ENCODE results near the gene CTNNA3.

DNA sequence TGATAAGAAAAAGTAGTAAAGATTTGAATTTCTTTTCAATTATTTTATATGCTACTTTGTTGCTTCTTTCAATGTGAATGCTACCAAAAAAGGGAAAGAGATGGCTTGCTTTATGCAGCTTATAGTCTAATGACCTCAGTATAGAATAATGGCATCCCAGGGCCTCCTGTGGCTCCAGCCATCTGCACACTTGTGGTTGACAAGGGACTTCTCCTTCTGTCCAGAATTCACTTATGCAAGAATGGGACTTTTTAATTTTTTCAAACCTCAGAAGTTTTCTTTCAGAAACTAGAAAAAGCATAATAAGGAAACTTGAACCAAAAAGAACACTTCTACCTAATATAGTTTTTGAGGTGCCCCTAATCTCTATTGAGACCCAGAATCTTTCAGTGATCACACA is 310.9 kb downstream of the CTNNA3 start:
- TF ChIP-seq, protein P1, sequence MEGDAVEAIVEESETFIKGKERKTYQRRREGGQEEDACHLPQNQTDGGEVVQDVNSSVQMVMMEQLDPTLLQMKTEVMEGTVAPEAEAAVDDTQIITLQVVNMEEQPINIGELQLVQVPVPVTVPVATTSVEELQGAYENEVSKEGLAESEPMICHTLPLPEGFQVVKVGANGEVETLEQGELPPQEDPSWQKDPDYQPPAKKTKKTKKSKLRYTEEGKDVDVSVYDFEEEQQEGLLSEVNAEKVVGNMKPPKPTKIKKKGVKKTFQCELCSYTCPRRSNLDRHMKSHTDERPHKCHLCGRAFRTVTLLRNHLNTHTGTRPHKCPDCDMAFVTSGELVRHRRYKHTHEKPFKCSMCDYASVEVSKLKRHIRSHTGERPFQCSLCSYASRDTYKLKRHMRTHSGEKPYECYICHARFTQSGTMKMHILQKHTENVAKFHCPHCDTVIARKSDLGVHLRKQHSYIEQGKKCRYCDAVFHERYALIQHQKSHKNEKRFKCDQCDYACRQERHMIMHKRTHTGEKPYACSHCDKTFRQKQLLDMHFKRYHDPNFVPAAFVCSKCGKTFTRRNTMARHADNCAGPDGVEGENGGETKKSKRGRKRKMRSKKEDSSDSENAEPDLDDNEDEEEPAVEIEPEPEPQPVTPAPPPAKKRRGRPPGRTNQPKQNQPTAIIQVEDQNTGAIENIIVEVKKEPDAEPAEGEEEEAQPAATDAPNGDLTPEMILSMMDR (IDR thresholded peaks at IDR 0.05; ENCODE audit: low read depth, low read length, missing input control), result no peak
- no peak for TF ChIP-seq SP1 (IDR thresholded peaks at IDR 0.05)
- TF ChIP-seq YY1 (IDR thresholded peaks at IDR 0.05), result no peak
- TF ChIP-seq RAD21 (IDR thresholded peaks at IDR 0.05), result no peak
